ENCODE results near the gene PPARA. TPM values are rescaled to one million over a fixed set of nuclear protein-coding genes. Genes with fewer than 3 reads are reported as not detected.
A peak's percentile ranks its signal among the peaks of the same experiment; 100 is the strongest.

Gene PPARA
- total RNA-seq = 28.3 and 29.8 TPM in 2 replicates
- 12.1 TPM for total RNA-seq (2013)
- 4.1 and 10.1 TPM in 2 replicates for polyA plus RNA-seq
- 17.1 and 17.8 TPM in 2 replicates for polyA minus RNA-seq

GRCh38 chr22:46150034-46150654 is at the start of gene PPARA:
Gene PPARA (plus strand): TSS chr22:46150526. CDS start chr22:46198384, 47,858 bp downstream.
- Histone ChIP-seq H3K9me3 (ENCODE audit: control extremely low read depth in 1 of 3, control insufficient read depth in 2 of 3, insufficient read depth in 1 of 3, low read length in 2 of 3) (no peaks in the 10 kb centered on the region), H3K4me3 (ENCODE audit: control extremely low read depth in 1 of 5, extremely low read depth in 1 of 5, insufficient read depth in 1 of 5, low read depth in 2 of 5, low read length in 4 of 5) (peak within 1 kb of the TSS; percentile 53 to 88 (median 72)), H3K79me2 (ENCODE audit: control insufficient read depth, insufficient read depth, low read length) (no peaks in the 10 kb centered on the region), H3K36me3 (replicated peaks in 1 of 2; ENCODE audit: control extremely low read depth in 1 of 2, control insufficient read depth in 1 of 2, extremely low read depth in 1 of 2, insufficient read depth in 2 of 2, low read length in 1 of 2) (no peaks in the 10 kb centered on the region), H4K20me1 (ENCODE audit: control insufficient read depth, insufficient read depth, low read length, poor library complexity, severe bottlenecking) (no peaks in the 10 kb centered on the region), H3K4me2 (replicated peaks; ENCODE audit: low read depth, low read length, poor library complexity, severe bottlenecking) (peak within 1 kb of the TSS; percentile 100), H3K27me3 (replicated peaks in 1 of 4; ENCODE audit: control extremely low read depth in 1 of 4, control insufficient read depth in 3 of 4, insufficient read depth in 4 of 4, low read length in 3 of 4) (no peaks in the 10 kb centered on the region), H3K27ac (ENCODE audit: low read length in 2 of 2) (peak within 1 kb of the TSS; percentile 60 to 69), H3K9ac (ENCODE audit: low read length) (peak within 1 kb of the TSS; percentile 85), H3K4me1 (ENCODE audit: control insufficient read depth in 2 of 2, insufficient read depth in 2 of 2, low read length in 2 of 2) (peaks cover 12 to 23% of the 10 kb centered on the region in 2 donors), H2AFZ (ENCODE audit: insufficient read depth, low read depth, low read length, poor library complexity, severe bottlenecking) (peak within 1 kb of the TSS; percentile 89)
- ATAC-seq (ENCODE audit: low read depth) (peak; percentile 84), DNase-seq (peak; percentile 89)
- Mint-ChIP-seq H3K4me1 (peaks cover 21% of the 10 kb centered on the region), H3K4me3 (peak within 1 kb of the TSS; percentile 88), H3K27me3 (no peaks in the 10 kb centered on the region), H3K27ac (peak within 1 kb of the TSS; percentile 84), H3K9me3 (ENCODE audit: insufficient read depth) (no peaks in the 10 kb centered on the region)
- ChIA-PET POLR2A (interaction anchor here (1.2 to 1.3 kb wide), 2 partner anchors 100 to 132 kb away, joined by 3 to 4 read pairs; partner anchors contain the start of gene CDPF1), CTCF (interaction anchor here (0.6 to 2.0 kb wide), 4 partner anchors 28 to 146 kb away, joined by 3 to 4 read pairs (median 4); no protein-coding TSS in a partner anchor)
- TF ChIP-seq CTCF (IDR thresholded peaks at IDR 0.05) (no peak), EZH2 (IDR thresholded peaks at IDR 0.05; ENCODE audit: borderline replicate concordance, insufficient read depth, low read depth, low read length, poor library complexity, severe bottlenecking) (no peak)
- WGBS (ENCODE audit: insufficient coverage) = under 1% methylated on average over 83 of the region's 98 CpGs
- intact Hi-C loops (cut with micrococcal nuclease) = loop anchor here (1.0 kb wide), 2 partner anchors 137 to 146 kb away; partner anchors contain the start of gene GTSE1

GRCh38 chr22:46102159-46102558 is 48.2 kb upstream of the PPARA start:
- intact Hi-C loops (cut with micrococcal nuclease) = no loop called here
- no peaks in the 10 kb centered on the region for H3K9me3 ChIP-seq (ENCODE audit: control extremely low read depth in 1 of 3, control insufficient read depth in 2 of 3, insufficient read depth in 1 of 3, low read length in 2 of 3)
- H3K27ac Mint-ChIP-seq = no peak overlapping the region
- H3K4me1 ChIP-seq (ENCODE audit: control insufficient read depth in 2 of 2, insufficient read depth in 2 of 2, low read length in 2 of 2) = no peaks in the 10 kb centered on the region
- 96% methylated on average over 10 of the region's 11 CpGs for WGBS (ENCODE audit: insufficient coverage)
- H3K4me2 ChIP-seq (replicated peaks; ENCODE audit: low read depth, low read length, poor library complexity, severe bottlenecking) = no peak overlapping the region
- no peak overlapping the region for H3K9ac ChIP-seq (ENCODE audit: low read length)
- no peak overlapping the region for H3K27ac ChIP-seq (ENCODE audit: low read length in 2 of 2)
- no peaks in the 10 kb centered on the region for H3K27me3 Mint-ChIP-seq
- no peaks in the 10 kb centered on the region for H3K79me2 ChIP-seq (ENCODE audit: control insufficient read depth, insufficient read depth, low read length)
- H3K27me3 ChIP-seq (replicated peaks in 1 of 4; ENCODE audit: control extremely low read depth in 1 of 4, control insufficient read depth in 3 of 4, insufficient read depth in 4 of 4, low read length in 3 of 4) = no peaks in the 10 kb centered on the region
- H3K4me1 Mint-ChIP-seq = no peaks in the 10 kb centered on the region
- H3K4me3 ChIP-seq (ENCODE audit: control extremely low read depth in 1 of 5, extremely low read depth in 1 of 5, insufficient read depth in 1 of 5, low read depth in 2 of 5, low read length in 4 of 5) = no peak overlapping the region
- H4K20me1 ChIP-seq (ENCODE audit: control insufficient read depth, insufficient read depth, low read length, poor library complexity, severe bottlenecking) = peaks cover 3% of the 10 kb centered on the region
- H2AFZ ChIP-seq (ENCODE audit: insufficient read depth, low read depth, low read length, poor library complexity, severe bottlenecking) = no peak overlapping the region
- H3K36me3 ChIP-seq (replicated peaks in 1 of 2; ENCODE audit: control extremely low read depth in 1 of 2, control insufficient read depth in 1 of 2, extremely low read depth in 1 of 2, insufficient read depth in 2 of 2, low read length in 1 of 2) = peaks cover 0 to 5% of the 10 kb centered on the region in 2 experiments
- no peak for TF ChIP-seq CTCF (IDR thresholded peaks at IDR 0.05)
- TF ChIP-seq EZH2 (IDR thresholded peaks at IDR 0.05; ENCODE audit: borderline replicate concordance, insufficient read depth, low read depth, low read length, poor library complexity, severe bottlenecking) = no peak
- DNase-seq (no peak), ATAC-seq (ENCODE audit: low read depth) (no peak)
- CTCF ChIA-PET = interaction anchor here (1.4 kb wide), 1 partner anchor 96 kb away, joined by 3 read pairs; no protein-coding TSS in a partner anchor
- H3K4me3 Mint-ChIP-seq = no peak overlapping the region
- POLR2A ChIA-PET = no interaction called here
- H3K9me3 Mint-ChIP-seq (ENCODE audit: insufficient read depth) = no peaks in the 10 kb centered on the region

Data from B cell (primary cell).